GM12878 (cell line): ENCODE measurements around the gene ZNF763.

Source experiments
- CREM ChIP-seq: IDR thresholded peaks from 2 replicates; pipeline ENCODE4 v1.6.1; 2014; ENCODE audit warnings: antibody characterized with exemption, low read depth
- EP300 ChIP-seq, 2 experiments: fragments of 150-350 bp in 1 of 2; IDR thresholded peaks; 2 replicates each; pipeline ENCODE4 v1.6.1; 2011 to 2012; ENCODE audit warnings: low read depth in 2 of 2, low read length in 2 of 2, borderline replicate concordance in 1 of 2, improper control_type of control experiment in 1 of 2, inconsistent platforms in 1 of 2; ENCODE audit not compliant: control insufficient read depth in 1 of 2
- JUND ChIP-seq: IDR thresholded peaks from 2 replicates; pipeline ENCODE4 v1.6.1; 2012; ENCODE audit warnings: low read depth, mild to moderate bottlenecking, low read length, improper control_type of control experiment, moderate library complexity
- RAD21 ChIP-seq: IDR thresholded peaks from 2 replicates; pipeline ENCODE4 v1.6.1; 2011; ENCODE audit warnings: mild to moderate bottlenecking, low read depth, low read length, moderate library complexity; ENCODE audit not compliant: insufficient read depth
- RBBP5 ChIP-seq: fragments of 200-600 bp; sonication (generic); conservative IDR thresholded peaks from 2 replicates; pipeline ENCODE4 v1.6.1; 2016
- TF ChIP-seq, protein P1 (sequence below), 3 experiments: IDR thresholded peaks in 2 of 3; conservative IDR thresholded peaks in 1 of 3; 2 replicates each; pipeline ENCODE4 v1.5.1; 2011; ENCODE audit warnings: low read depth in 3 of 3, low read length in 3 of 3, mild to moderate bottlenecking in 3 of 3, control low read depth in 2 of 3, moderate library complexity in 2 of 3, inconsistent platforms in 1 of 3, mixed read lengths in 1 of 3; ENCODE audit not compliant: control insufficient read depth in 2 of 3, insufficient read depth in 1 of 3; ENCODE audit errors: extremely low read depth in 1 of 3
- TF ChIP-seq, protein P2 (sequence below): fragments of 450-650 bp; formaldehyde crosslinking; IDR thresholded peaks from 2 replicates; pipeline ENCODE4 v1.5.0; 2022; ENCODE audit warnings: mild to moderate bottlenecking, missing genetic modification characterization
- TF ChIP-seq, protein P3 (sequence below): fragments of 450-650 bp; IDR thresholded peaks from 2 replicates; pipeline ENCODE4 v1.6.1; 2016; ENCODE audit warnings: mild to moderate bottlenecking

DNA sequence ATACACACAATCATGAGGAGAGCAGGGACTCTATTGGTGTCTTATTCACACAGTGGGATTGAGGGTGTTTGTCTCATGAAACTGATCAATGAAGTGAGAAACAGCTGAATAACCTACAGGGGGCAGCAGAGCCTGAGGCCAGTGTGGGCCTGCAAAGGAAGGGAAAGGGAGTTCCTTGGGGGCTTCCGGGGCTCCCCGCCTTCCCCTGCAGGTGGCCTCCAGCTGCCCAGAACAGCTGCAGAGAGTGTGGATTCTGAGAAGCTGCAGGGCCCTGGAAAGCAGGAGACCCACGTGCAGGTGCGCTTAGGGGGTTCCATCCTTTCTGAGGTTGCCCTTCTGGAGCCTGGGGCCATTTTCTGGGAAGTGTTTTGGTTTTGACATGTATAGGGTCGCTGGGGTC, 20.1 kb downstream of the ZNF763 start:
- TF ChIP-seq, protein P1, sequence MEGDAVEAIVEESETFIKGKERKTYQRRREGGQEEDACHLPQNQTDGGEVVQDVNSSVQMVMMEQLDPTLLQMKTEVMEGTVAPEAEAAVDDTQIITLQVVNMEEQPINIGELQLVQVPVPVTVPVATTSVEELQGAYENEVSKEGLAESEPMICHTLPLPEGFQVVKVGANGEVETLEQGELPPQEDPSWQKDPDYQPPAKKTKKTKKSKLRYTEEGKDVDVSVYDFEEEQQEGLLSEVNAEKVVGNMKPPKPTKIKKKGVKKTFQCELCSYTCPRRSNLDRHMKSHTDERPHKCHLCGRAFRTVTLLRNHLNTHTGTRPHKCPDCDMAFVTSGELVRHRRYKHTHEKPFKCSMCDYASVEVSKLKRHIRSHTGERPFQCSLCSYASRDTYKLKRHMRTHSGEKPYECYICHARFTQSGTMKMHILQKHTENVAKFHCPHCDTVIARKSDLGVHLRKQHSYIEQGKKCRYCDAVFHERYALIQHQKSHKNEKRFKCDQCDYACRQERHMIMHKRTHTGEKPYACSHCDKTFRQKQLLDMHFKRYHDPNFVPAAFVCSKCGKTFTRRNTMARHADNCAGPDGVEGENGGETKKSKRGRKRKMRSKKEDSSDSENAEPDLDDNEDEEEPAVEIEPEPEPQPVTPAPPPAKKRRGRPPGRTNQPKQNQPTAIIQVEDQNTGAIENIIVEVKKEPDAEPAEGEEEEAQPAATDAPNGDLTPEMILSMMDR (IDR thresholded peaks at IDR 0.05 in 2 of 3, conservative IDR thresholded peaks at IDR 0.05 in 1 of 3; ENCODE audit: control insufficient read depth in 2 of 3, extremely low read depth in 1 of 3, insufficient read depth in 1 of 3, low read depth in 3 of 3, low read length in 3 of 3), result peak; percentile 26 to 38 (median 33); a peak in 5 of 6 replicates
- TF ChIP-seq RAD21 (peak; percentile 59), RBBP5 (no peak), CREM (no peak), JUND (no peak), EP300 (IDR thresholded peaks at IDR 0.05; ENCODE audit: borderline replicate concordance in 1 of 2, control insufficient read depth in 1 of 2, low read depth in 2 of 2, low read length in 2 of 2) (no peak)
- TF ChIP-seq, protein P2, sequence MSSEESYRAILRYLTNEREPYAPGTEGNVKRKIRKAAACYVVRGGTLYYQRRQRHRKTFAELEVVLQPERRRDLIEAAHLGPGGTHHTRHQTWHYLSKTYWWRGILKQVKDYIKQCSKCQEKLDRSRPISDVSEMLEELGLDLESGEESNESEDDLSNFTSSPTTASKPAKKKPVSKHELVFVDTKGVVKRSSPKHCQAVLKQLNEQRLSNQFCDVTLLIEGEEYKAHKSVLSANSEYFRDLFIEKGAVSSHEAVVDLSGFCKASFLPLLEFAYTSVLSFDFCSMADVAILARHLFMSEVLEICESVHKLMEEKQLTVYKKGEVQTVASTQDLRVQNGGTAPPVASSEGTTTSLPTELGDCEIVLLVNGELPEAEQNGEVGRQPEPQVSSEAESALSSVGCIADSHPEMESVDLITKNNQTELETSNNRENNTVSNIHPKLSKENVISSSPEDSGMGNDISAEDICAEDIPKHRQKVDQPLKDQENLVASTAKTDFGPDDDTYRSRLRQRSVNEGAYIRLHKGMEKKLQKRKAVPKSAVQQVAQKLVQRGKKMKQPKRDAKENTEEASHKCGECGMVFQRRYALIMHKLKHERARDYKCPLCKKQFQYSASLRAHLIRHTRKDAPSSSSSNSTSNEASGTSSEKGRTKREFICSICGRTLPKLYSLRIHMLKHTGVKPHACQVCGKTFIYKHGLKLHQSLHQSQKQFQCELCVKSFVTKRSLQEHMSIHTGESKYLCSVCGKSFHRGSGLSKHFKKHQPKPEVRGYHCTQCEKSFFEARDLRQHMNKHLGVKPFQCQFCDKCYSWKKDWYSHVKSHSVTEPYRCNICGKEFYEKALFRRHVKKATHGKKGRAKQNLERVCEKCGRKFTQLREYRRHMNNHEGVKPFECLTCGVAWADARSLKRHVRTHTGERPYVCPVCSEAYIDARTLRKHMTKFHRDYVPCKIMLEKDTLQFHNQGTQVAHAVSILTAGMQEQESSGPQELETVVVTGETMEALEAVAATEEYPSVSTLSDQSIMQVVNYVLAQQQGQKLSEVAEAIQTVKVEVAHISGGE (CRISPR knock-in tag), result no peak
- TF ChIP-seq, protein P3, sequence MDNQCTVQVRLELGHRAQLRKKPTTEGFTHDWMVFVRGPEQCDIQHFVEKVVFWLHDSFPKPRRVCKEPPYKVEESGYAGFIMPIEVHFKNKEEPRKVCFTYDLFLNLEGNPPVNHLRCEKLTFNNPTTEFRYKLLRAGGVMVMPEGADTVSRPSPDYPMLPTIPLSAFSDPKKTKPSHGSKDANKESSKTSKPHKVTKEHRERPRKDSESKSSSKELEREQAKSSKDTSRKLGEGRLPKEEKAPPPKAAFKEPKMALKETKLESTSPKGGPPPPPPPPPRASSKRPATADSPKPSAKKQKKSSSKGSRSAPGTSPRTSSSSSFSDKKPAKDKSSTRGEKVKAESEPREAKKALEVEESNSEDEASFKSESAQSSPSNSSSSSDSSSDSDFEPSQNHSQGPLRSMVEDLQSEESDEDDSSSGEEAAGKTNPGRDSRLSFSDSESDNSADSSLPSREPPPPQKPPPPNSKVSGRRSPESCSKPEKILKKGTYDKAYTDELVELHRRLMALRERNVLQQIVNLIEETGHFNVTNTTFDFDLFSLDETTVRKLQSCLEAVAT, result no peak
